ENCODE results near the gene CCT3.

The CCT3 gene

DNA sequence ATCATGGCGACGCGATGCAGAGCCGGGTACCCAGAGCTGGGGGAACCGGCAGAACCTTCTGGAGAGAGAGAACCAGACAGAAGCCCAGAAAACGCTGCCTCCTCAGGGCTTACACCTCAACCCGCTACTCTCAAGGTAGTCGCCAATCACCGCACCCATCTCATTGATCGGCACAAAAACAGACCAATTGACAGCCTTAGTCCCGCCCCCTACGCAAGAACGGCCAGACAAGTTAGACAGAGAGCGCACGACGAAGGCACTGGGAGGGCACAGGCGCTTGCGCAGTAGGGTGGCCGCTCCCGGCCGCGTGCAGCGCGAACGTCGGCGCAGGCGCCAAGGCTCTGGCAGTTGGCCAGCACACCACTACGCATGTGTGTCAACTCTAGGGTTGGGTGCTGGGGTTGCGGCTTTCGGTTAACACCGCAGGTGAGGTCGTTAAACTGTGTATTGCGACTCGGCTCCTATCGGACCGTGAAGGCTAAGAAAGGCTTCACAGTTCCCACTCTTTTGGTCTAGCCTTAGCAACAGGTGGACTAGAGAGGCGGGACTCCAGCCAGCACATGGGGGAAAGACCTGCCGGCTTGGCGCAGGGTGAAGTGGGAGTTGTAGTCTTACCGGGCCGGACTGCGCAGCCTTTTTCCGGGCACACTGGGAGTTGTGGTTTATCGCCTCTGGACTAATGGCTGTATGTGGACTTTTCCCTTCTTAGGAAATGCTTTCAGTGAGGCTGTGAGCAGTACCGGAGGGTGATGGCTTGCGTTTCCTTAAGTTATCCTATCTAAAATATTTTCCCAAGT, at the start of gene CCT3, which contains the start of gene TSACC:
Gene CCT3 (minus strand): TSS at position 113 of the 797 bp plus-strand sequence. CDS start 108 bp downstream, at position 5.
Gene TSACC (plus strand): TSS at position 347 of the 797 bp plus-strand sequence. CDS start 1,232 bp downstream, outside the sequence.
- DNase-seq (ENCODE audit: low read depth) = peak; percentile 100
- TF ChIP-seq, protein P1, sequence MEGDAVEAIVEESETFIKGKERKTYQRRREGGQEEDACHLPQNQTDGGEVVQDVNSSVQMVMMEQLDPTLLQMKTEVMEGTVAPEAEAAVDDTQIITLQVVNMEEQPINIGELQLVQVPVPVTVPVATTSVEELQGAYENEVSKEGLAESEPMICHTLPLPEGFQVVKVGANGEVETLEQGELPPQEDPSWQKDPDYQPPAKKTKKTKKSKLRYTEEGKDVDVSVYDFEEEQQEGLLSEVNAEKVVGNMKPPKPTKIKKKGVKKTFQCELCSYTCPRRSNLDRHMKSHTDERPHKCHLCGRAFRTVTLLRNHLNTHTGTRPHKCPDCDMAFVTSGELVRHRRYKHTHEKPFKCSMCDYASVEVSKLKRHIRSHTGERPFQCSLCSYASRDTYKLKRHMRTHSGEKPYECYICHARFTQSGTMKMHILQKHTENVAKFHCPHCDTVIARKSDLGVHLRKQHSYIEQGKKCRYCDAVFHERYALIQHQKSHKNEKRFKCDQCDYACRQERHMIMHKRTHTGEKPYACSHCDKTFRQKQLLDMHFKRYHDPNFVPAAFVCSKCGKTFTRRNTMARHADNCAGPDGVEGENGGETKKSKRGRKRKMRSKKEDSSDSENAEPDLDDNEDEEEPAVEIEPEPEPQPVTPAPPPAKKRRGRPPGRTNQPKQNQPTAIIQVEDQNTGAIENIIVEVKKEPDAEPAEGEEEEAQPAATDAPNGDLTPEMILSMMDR (conservative IDR thresholded peaks at IDR 0.05; ENCODE audit: low read depth, low read length) = no peak
- peak within 1 kb of the TSS; percentile 95 for H3K4me3 ChIP-seq (ENCODE audit: low read length)

DNA sequence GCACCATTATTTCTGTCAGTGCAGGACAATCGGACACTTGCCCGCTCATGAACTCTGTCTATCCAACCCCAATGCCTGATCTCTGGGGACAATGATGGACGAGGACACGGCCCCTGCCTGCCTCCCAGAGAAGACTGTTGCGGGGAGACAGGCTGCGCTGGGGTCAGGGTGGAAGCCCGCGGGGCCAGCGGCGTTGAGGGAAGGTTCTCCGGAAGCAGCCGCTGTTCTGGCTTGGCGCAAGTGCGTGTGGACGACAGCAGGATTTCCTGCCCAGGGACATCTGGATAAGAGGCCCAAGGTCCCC, 49.7 kb upstream of the CCT3 start:
- DNase-seq (ENCODE audit: low read depth) = no peak
- H3K4me3 ChIP-seq (ENCODE audit: low read length) = no peak overlapping the region
- TF ChIP-seq, protein P1 (conservative IDR thresholded peaks at IDR 0.05; ENCODE audit: low read depth, low read length) = no peak

DNA sequence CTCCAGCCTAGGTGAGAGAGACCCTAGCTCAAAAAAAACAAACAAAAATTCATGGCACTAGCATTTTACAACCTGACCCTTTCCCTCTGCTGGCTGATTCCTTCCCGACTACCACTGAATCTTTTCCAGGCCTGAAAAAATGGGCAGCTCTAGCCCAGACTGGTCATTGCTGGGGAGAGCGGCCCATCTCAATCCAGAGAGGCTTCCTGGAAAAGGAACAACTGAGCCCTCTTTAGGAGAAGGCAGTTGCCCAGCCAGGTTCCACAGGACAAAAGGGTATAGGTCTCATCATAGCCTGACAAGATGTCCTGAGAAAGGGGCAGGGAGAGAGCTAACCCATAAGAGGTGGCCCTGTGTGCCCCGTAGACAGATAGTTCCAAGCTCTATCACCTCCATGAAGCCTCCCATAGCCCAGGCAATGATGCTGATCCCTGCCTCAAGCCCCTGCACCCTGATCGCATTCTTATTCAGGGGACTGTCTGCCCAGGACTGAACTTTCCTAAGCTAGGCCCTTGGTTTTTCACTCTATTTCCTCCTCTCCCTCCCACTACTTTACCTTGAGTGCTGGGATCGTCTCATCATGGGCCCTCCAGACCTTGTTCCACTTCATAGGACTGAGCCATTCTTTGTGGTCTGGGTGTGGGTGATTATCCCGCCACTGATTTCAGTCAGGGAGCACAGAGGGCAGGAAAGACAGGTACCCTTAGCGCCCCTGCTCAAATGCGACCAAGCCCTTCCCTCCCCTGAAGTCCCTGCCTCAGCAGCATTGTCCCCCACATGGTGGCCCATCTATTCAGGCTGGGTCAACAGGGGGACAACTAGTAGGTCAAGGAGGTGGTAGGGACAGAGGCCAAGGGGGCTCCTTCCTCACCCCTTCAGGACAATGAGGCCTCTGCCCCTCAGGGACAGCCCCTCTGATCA, 49.1 kb upstream of the CCT3 start:
- H3K4me3 ChIP-seq (ENCODE audit: low read length) = no peak overlapping the region
- TF ChIP-seq, protein P1 (conservative IDR thresholded peaks at IDR 0.05; ENCODE audit: low read depth, low read length) = no peak
- no peak for DNase-seq (ENCODE audit: low read depth)

DNA sequence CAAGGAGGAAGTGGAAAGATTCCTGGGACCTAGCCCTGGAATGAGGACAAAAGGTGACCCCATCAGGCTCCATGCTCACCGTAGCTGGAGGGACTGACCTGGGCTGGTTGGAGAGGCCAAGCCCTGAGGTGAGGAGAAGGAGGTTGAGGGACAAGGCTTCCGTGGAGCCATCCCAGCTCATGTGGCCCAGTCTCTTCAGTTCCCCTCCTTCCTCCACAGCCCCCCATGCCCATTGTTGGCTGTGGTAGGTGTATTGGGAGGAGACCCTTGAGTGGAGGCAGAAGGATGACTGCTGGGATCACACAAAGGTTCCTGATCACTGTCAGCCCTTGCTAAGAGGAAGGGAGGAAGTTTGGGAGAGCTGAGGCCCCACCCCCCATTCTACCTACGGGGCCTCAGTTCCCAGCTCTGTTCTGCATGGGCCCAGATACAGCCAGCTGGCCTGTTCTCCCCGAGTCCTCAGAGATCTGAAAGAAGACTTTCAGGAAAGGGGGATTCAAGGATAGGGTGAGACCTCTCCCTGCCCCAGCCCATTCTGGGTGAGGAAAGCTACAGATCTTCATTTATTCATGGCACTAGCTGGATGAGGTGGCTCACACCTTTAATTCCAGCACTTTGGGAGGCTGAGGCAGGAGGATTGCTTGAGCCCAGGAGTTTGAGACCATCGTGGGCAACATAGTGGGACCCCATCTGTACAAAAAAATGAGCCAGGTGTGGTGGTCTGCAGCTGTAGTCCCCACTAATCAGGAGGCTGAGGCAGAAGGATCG, 48.2 kb upstream of the CCT3 start:
- DNase-seq (ENCODE audit: low read depth) = no peak
- no peak overlapping the region for H3K4me3 ChIP-seq (ENCODE audit: low read length)
- TF ChIP-seq, protein P1 (conservative IDR thresholded peaks at IDR 0.05; ENCODE audit: low read depth, low read length) = no peak

DNA sequence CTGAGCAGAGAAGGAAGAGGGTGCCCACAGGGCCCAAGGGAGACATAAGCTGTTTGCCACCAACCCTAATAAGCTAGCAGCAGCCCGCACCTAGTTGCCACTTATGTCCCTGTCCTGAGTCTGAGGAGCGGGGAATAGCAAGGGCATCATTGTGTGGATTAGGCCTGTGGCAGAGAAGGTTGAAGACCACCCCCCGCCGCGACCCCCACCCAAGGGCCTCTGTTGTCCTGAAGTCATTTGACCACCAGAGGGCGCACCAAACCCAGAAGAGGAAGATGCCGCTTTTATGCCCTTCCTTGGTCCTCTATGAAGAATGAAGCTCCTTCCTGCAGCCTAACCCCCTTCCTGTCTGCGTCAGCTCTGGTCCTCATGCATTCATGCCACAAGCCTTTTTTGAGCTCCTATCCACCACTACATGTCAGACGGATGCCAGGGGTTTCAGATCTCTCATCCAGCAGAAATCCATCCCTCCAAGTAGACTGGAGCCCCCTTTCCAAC, 47.5 kb upstream of the CCT3 start:
- TF ChIP-seq, protein P1 (conservative IDR thresholded peaks at IDR 0.05; ENCODE audit: low read depth, low read length) = peak; percentile 88
- H3K4me3 ChIP-seq (ENCODE audit: low read length) = no peak overlapping the region
- no peak for DNase-seq (ENCODE audit: low read depth)

DNA sequence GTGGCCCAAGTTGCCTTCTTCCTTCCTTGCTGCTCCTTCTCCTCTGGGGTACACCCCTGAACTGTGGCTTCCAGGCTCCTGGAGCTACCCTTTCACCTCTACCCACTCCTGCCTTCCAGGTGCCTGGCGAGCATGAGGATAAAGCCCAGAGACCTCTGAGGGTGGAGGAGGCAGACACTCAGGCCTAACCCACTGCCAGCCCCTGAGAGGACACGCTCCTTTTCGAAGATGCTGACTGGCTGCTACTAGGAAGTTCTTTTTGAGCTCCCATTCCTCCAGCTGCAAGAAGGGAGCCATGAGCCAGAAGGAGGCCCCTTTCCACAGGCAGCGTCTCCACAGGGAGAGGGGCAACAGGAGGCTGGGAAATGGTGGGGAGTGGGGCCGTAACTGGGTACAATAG, 46.6 kb upstream of the CCT3 start:
- no peak overlapping the region for H3K4me3 ChIP-seq (ENCODE audit: low read length)
- TF ChIP-seq, protein P1 (conservative IDR thresholded peaks at IDR 0.05; ENCODE audit: low read depth, low read length) = no peak
- DNase-seq (ENCODE audit: low read depth) = no peak

Data from retinal pigment epithelial cell (primary cell).